K562 (cell line): ENCODE measurements around the gene ADAM15. TPM values are rescaled to one million over a fixed set of nuclear protein-coding genes. Genes with fewer than 3 reads are reported as not detected.

ENCODE experiments used
- BRF1 ChIP-seq: IDR thresholded peaks from 3 replicates; pipeline ENCODE4 v1.6.1; 2011; ENCODE audit warnings: borderline replicate concordance, mild to moderate bottlenecking; ENCODE audit not compliant: insufficient read length; ENCODE audit errors: extremely low read depth
- CUX1 ChIP-seq: fragments of 200-800 bp; sonication (Bioruptor generic); IDR thresholded peaks from 2 replicates; pipeline ENCODE4 v1.6.1; 2016; ENCODE audit warnings: missing genetic modification characterization, missing compliant biosample characterization
- ELK3 ChIP-seq: fragments of 450-650 bp; formaldehyde crosslinking; IDR thresholded peaks from 2 replicates; pipeline ENCODE4 v1.4.0; 2020; ENCODE audit warnings: mild to moderate bottlenecking
- ETV6 ChIP-seq, 3 experiments: fragments of 150-350 bp in 1 of 3; sonication (generic) in 1 of 3; formaldehyde crosslinking in 1 of 3; IDR thresholded peaks; 2 replicates each; pipeline versions ENCODE4 v1.6.1 to v1.8.0; 2014 to 2022; ENCODE audit warnings: borderline replicate concordance in 2 of 3, low read depth in 2 of 3, antibody characterized with exemption in 1 of 3, low read length in 1 of 3, mild to moderate bottlenecking in 1 of 3, missing genetic modification reagents in 1 of 3
- HCFC1 ChIP-seq: IDR thresholded peaks from 2 replicates; pipeline ENCODE4 v1.6.1; 2012; ENCODE audit warnings: low read depth, low read length, improper control_type of control experiment
- KDM2B ChIP-seq: fragments of 250-450 bp; sonication (Bioruptor Pico); IDR thresholded peaks from 2 replicates; pipeline ENCODE4 v1.8.0; 2021; ENCODE audit warnings: mild to moderate bottlenecking, moderate library complexity
- MAFK ChIP-seq: IDR thresholded peaks from 2 replicates; pipeline ENCODE4 v1.6.1; 2011; ENCODE audit warnings: low read length, improper control_type of control experiment
- NONO ChIP-seq, 2 experiments: fragments of 200-400 bp in 1 of 2; fragments of 450-650 bp in 1 of 2; formaldehyde crosslinking in 1 of 2; IDR thresholded peaks; 2 replicates each; pipeline ENCODE4 v1.6.1; 2017; ENCODE audit warnings: low read depth in 2 of 2, mild to moderate bottlenecking in 2 of 2, moderate library complexity in 2 of 2, low read length in 1 of 2
- NR2C1 ChIP-seq, 2 experiments: fragments of 450-650 bp; IDR thresholded peaks; 2 replicates each; pipeline ENCODE4 v1.6.1; 2017; ENCODE audit warnings: mild to moderate bottlenecking in 2 of 2, antibody characterized with exemption in 1 of 2, inconsistent platforms in 1 of 2, missing compliant biosample characterization in 1 of 2, missing genetic modification characterization in 1 of 2
- PHF8 ChIP-seq: fragments of 200-600 bp; sonication (generic); IDR thresholded peaks from 2 replicates; pipeline ENCODE4 v1.6.1; 2012; ENCODE audit warnings: mixed run types, mild to moderate bottlenecking, inconsistent platforms, low read length, moderate library complexity, borderline replicate concordance
- PRDM10 ChIP-seq: fragments of 450-650 bp; IDR thresholded peaks from 2 replicates; pipeline ENCODE4 v1.6.1; 2018; ENCODE audit not compliant: partially characterized antibody
- SMAD2 ChIP-seq: fragments of 150-350 bp; IDR thresholded peaks from 2 replicates; pipeline ENCODE4 v1.6.1; 2014; ENCODE audit warnings: low read depth, mild to moderate bottlenecking, low read length
- TAF1 ChIP-seq: IDR thresholded peaks from 2 replicates; pipeline ENCODE4 v1.6.1; 2011; ENCODE audit warnings: mild to moderate bottlenecking, low read length, moderate library complexity; ENCODE audit not compliant: insufficient read depth, control insufficient read depth, severe bottlenecking; ENCODE audit errors: extremely low read depth
- ZNF143 ChIP-seq: sonication (generic); formaldehyde crosslinking; IDR thresholded peaks from 2 replicates; pipeline ENCODE4 v1.9.0; 2022; ENCODE audit warnings: mild to moderate bottlenecking, missing genetic modification reagents
- ZNF24 ChIP-seq: fragments of 450-650 bp; IDR thresholded peaks from 2 replicates; pipeline ENCODE4 v1.6.1; 2016
- ZNF436 ChIP-seq: fragments of 250-450, 450-650 bp; sonication (Bioruptor Pico); formaldehyde crosslinking; IDR thresholded peaks from 2 replicates; pipeline ENCODE4 v1.7.0; 2020; ENCODE audit warnings: mild to moderate bottlenecking
- polyA plus RNA-seq, 8 experiments: library from polyadenylated mRNA; depleted of rRNA in 4 of 8; stranded (reverse) in 5 of 8; unstranded in 3 of 8; fragments of >200 nt; fragmentation: Nextera tagmentation in 2 of 8; fragmentation: Illumina TruSeq in 1 of 8; extraction: Ambion mirVana in 2 of 8; extraction: Trizol in 1 of 8; gene quantifications; 2 replicates each; pipeline versions ENCODE4 v1.2.1 to v1.2.3, GENCODE V29; 2011 to 2014; ENCODE audit warnings: inconsistent platforms in 1 of 8, missing spikeins in 1 of 8
- total RNA-seq, 7 experiments: library from RNA; depleted of rRNA in 6 of 7; stranded (reverse); fragments of >200 nt in 6 of 7; fragmentation: Illumina TruSeq in 2 of 7; extraction: Trizol in 2 of 7; gene quantifications; 2 replicates each; pipeline versions ENCODE4 v1.2.1 to v1.2.3, GENCODE V29; 2011 to 2021; ENCODE audit warnings: low replicate concordance in 1 of 7

ADAM15 gene
- total and polyA plus RNA-seq, 9 of the 15 experiments (the other 6 are each of a cell fraction or from before 2014, with no cell fraction given) = 0.69 to 72.3 (median 32.8) TPM

DNA sequence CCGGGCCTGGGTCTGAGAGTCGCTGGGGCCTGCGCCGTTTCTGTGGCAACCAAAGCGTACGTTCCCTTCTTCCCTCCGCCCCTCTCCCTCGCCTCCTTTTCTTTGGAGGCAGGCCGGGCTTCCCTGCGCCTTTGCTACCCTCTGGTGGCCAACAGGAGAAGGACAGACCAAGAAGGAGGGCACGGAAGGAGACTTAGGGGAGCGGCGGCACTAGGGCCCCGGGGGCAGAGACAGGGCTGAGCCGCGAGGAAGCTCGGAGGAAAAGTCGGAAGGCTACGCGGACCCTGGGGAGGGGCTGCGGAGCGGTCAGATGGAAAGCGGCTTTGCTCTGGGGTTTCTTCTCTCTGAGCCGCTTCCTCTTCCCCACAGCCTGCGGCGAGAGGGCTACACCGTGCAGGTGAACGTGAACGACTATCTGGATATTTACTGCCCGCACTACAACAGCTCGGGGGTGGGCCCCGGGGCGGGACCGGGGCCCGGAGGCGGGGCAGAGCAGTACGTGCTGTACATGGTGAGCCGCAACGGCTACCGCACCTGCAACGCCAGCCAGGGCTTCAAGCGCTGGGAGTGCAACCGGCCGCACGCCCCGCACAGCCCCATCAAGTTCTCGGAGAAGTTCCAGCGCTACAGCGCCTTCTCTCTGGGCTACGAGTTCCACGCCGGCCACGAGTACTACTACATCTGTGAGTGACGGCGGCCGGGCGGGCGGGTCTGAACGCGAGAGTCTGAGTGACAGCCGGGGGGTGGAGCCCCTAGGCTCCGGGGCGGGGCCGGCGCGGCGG, 33.8 kb downstream of the ADAM15 start (continued):
- TF ChIP-seq CUX1 (no peak), PRDM10 (no peak), ETV6 (IDR thresholded peaks at IDR 0.05; ENCODE audit: borderline replicate concordance in 1 of 2, low read depth in 2 of 2, low read length in 1 of 2) (no peak; a peak in 1 of 4 replicates), ETV6 (CRISPR knock-in tag; IDR thresholded peaks at IDR 0.05; ENCODE audit: borderline replicate concordance) (no peak), ELK3 (no peak), KDM2B (peak; percentile 73; the same call in 1 of the 2 replicates), BRF1 (no peak), MAFK (no peak), SMAD2 (no peak), ZNF143 (CRISPR knock-in tag) (no peak), HCFC1 (peak; percentile 39; the same call in 1 of the 2 replicates), ZNF24 (peak; percentile 50; the same call in 1 of the 2 replicates), PHF8 (peak; percentile 70; the same call in 1 of the 2 replicates), ZNF436 (CRISPR knock-in tag) (no peak), NR2C1 (IDR thresholded peaks at IDR 0.05) (no peak; the same call in 1 of the 2 replicates), NR2C1 (tag; IDR thresholded peaks at IDR 0.05) (no peak), NONO (IDR thresholded peaks at IDR 0.05; ENCODE audit: low read depth in 2 of 2, low read length in 1 of 2) (0 out of 4 replicates have a peak, but pooled peaks of 1 of the 2 experiments have one; percentile 33), TAF1 (peak; percentile 40)
